Measurements from ENCODE around the gene CDC42SE1. TPM values are rescaled to one million over a fixed set of nuclear protein-coding genes. Genes with fewer than 3 reads are reported as not detected.
"Not testable (repeated sequence)": the region's sequence is repeated elsewhere in the genome, so short reads cannot be mapped to it uniquely, and the experiment has no call there.

Gene CDC42SE1
- total RNA-seq (92.0 TPM), polyA plus RNA-seq (95.9 TPM)
- long read RNA-seq, donor 1, partial matches to known transcripts, result 0 of 4 reads
- long read RNA-seq, donor 1, other reads (novel, unspliced or antisense), result 0 of 4 reads
- long read RNA-seq, donor 2, transcript CDC42SE1-201 (5 exons, 3,045 nt), result major isoform, 34 of 76 reads
- long read RNA-seq, donor 2, partial matches to known transcripts, result 32 of 76 reads
- long read RNA-seq, donor 2, other reads (novel, unspliced or antisense), result 6 of 76 reads
- long read RNA-seq, donor 3, transcript CDC42SE1-201 (5 exons, 3,045 nt), result major isoform, 21 of 46 reads
- long read RNA-seq, donor 3, partial matches to known transcripts, result 17 of 46 reads
- long read RNA-seq, donor 3, other reads (novel, unspliced or antisense), result 5 of 46 reads
- long read RNA-seq, donor 4, transcript CDC42SE1-201 (5 exons, 3,045 nt), result major isoform, 11 of 28 reads
- long read RNA-seq, donor 4, partial matches to known transcripts, result 15 of 28 reads
- long read RNA-seq, donor 4, other reads (novel, unspliced or antisense), result 0 of 28 reads
- long read RNA-seq, donor 5, transcript CDC42SE1-204 (4 exons, 2,379 nt), result minor isoform, 5 of 273 reads
- long read RNA-seq, donor 5, transcript CDC42SE1-201 (5 exons, 3,045 nt), result major isoform, 28 of 273 reads
- long read RNA-seq, donor 5, partial matches to known transcripts, result 173 of 273 reads
- long read RNA-seq, donor 5, other reads (novel, unspliced or antisense), result 64 of 273 reads
- long read RNA-seq, donor 6, transcript CDC42SE1-201 (5 exons, 3,045 nt), result major isoform, 18 of 140 reads
- long read RNA-seq, donor 6, partial matches to known transcripts, result 120 of 140 reads
- long read RNA-seq, donor 6, other reads (novel, unspliced or antisense), result 0 of 140 reads
- long read RNA-seq, donor 7, transcript CDC42SE1-201 (5 exons, 3,045 nt), result major isoform, 28 of 261 reads
- long read RNA-seq, donor 7, partial matches to known transcripts, result 224 of 261 reads
- long read RNA-seq, donor 7, other reads (novel, unspliced or antisense), result 6 of 261 reads
- long read RNA-seq, donor 8, transcript CDC42SE1-201 (5 exons, 3,045 nt), result major isoform, 15 of 16 reads
- long read RNA-seq, donor 8, partial matches to known transcripts, result 0 of 16 reads
- long read RNA-seq, donor 8, other reads (novel, unspliced or antisense), result 0 of 16 reads
- long read RNA-seq, donor 9, transcript CDC42SE1-201 (5 exons, 3,045 nt), result major isoform, 10 of 102 reads
- long read RNA-seq, donor 9, partial matches to known transcripts, result 90 of 102 reads
- long read RNA-seq, donor 9, other reads (novel, unspliced or antisense), result 0 of 102 reads
- long read RNA-seq, donor 10, transcript CDC42SE1-201 (5 exons, 3,045 nt), result major isoform, 17 of 78 reads
- long read RNA-seq, donor 10, partial matches to known transcripts, result 59 of 78 reads
- long read RNA-seq, donor 10, other reads (novel, unspliced or antisense), result 0 of 78 reads

DNA sequence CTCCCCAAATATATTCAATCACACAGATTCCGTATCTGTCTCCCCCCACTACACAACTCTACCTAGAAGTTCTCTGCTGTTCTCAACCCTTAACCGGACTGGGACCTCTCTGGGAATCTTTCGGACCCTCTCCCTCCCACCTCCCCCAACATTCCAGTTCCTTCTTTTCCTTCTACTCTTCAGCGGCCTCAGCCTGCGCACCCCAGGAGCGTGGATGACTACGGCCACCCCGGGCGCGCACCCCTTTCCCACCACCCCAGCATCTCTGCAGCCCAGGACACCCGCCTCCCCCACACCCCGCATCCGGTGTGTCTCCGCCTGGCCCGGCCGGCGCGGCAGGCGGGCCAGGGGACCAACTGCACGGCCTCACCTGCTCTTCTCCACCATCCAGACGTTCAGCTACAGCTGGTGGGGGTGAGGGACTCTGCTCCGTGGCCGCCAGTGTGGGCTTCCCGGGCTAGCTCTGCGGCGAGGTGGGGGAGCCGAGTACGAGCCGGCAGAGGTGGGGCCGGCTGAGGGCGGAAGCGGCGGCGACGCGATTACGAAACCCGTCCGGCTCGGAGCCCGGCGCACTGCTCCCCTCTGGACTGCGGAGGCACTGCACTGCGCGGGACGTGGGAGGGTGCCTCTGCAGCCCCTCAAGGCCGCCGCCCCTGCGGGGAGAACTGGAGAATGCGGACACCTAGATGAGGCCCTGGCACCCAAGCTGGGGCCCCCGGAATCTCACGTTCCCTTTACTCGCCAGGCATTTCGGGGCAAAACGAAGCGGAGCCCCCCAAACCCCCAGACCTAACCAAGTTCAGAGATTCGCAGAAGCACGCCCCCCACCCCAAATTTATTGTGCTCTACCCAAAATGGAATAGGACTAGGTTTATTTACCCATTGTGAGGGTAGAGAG is at the start of gene CDC42SE1:
Gene CDC42SE1 (minus strand): TSS at position 514 of the 898 bp plus-strand sequence. CDS start 3,892 bp downstream, outside the sequence.
- H3K27ac ChIP-seq (ENCODE audit: low read depth in 1 of 2, low read length in 1 of 2), result peak within 1 kb of the TSS; percentile 95 to 98
- no peaks in the 10 kb centered on the region for H3K27me3 ChIP-seq (ENCODE audit: control insufficient read depth in 2 of 2, insufficient read depth in 1 of 2, low read length in 1 of 2)
- no peaks in the 10 kb centered on the region for H3K9me3 ChIP-seq (ENCODE audit: control insufficient read depth in 2 of 2, insufficient read depth in 1 of 2, low read length in 1 of 2)
- peaks cover 18 to 49% of the 10 kb centered on the region in 2 donors for H3K4me1 ChIP-seq (ENCODE audit: control insufficient read depth in 2 of 2, insufficient read depth in 2 of 2, low read length in 2 of 2)
- peak within 1 kb of the TSS; percentile 80 to 88 for H3K4me3 ChIP-seq (ENCODE audit: low read length in 2 of 2)
- DNase-seq (ENCODE audit: low read depth in 6 of 9, low spot score in 9 of 9), result peak in 8 of 9 donors; percentile 56 to 92 (median 79)
- WGBS, result under 1% methylated on average over 58 of the region's 58 CpGs
- peaks cover 17 to 30% of the 10 kb centered on the region in 2 donors for H3K36me3 ChIP-seq (ENCODE audit: control insufficient read depth in 2 of 2, insufficient read depth in 2 of 2, low read length in 1 of 2)

GRCh38 chr1:151108331-151108730 is 48.9 kb upstream of the CDC42SE1 start:
- Histone ChIP-seq H3K4me1 (ENCODE audit: control insufficient read depth in 2 of 2, insufficient read depth in 2 of 2, low read length in 2 of 2) (no peaks in the 10 kb centered on the region), H3K4me3 (ENCODE audit: low read length in 2 of 2) (no peak overlapping the region), H3K36me3 (ENCODE audit: control insufficient read depth in 2 of 2, insufficient read depth in 2 of 2, low read length in 1 of 2) (peaks cover 26 to 37% of the 10 kb centered on the region in 2 donors), H3K27me3 (ENCODE audit: control insufficient read depth in 2 of 2, insufficient read depth in 1 of 2, low read length in 1 of 2) (no peaks in the 10 kb centered on the region), H3K9me3 (ENCODE audit: control insufficient read depth in 2 of 2, insufficient read depth in 1 of 2, low read length in 1 of 2) (no peaks in the 10 kb centered on the region), H3K27ac (ENCODE audit: low read depth in 1 of 2, low read length in 1 of 2) (no peak overlapping the region)
- 97% methylated on average over 5 of the region's 5 CpGs for WGBS
- DNase-seq (ENCODE audit: low read depth in 6 of 9, low spot score in 9 of 9), result no peak

DNA sequence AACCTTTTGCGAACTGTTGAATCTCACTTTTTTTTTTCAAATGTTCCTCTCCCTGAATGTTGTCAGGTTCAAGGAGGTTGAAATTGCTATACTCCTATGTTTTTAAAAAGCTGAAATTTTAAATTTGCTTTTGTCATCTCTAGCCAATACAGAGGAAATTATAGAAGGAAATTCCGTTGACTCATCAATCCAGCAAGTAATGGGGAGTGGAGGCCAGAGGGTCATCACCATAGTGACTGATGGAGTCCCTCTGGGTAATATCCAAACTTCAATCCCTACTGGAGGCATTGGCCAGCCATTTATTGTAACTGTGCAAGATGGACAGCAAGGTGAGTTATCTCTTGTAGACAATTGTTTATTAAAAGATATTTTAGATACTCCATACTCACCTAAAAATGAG is 47.5 kb upstream of the CDC42SE1 start:
- H3K4me3 ChIP-seq (ENCODE audit: low read length in 2 of 2), result no peak overlapping the region

GRCh38 chr1:151104630-151105029 is 45.2 kb upstream of the CDC42SE1 start:
- DNase-seq (ENCODE audit: low read depth in 6 of 9, low spot score in 9 of 9), result no peak
- no peaks in the 10 kb centered on the region for H3K9me3 ChIP-seq (ENCODE audit: control insufficient read depth in 2 of 2, insufficient read depth in 1 of 2, low read length in 1 of 2)
- peaks cover 18 to 33% of the 10 kb centered on the region in 2 donors for H3K36me3 ChIP-seq (ENCODE audit: control insufficient read depth in 2 of 2, insufficient read depth in 2 of 2, low read length in 1 of 2)
- no peak overlapping the region for H3K4me3 ChIP-seq (ENCODE audit: low read length in 2 of 2)
- no peaks in the 10 kb centered on the region for H3K4me1 ChIP-seq (ENCODE audit: control insufficient read depth in 2 of 2, insufficient read depth in 2 of 2, low read length in 2 of 2)
- H3K27me3 ChIP-seq (ENCODE audit: control insufficient read depth in 2 of 2, insufficient read depth in 1 of 2, low read length in 1 of 2), result no peaks in the 10 kb centered on the region
- no peak overlapping the region for H3K27ac ChIP-seq (ENCODE audit: low read depth in 1 of 2, low read length in 1 of 2)

More for the DNA sequence above, 47.5 kb upstream of the CDC42SE1 start:
- WGBS, result 95% methylated on average over 2 of the region's 2 CpGs
- Histone ChIP-seq H3K36me3 (ENCODE audit: control insufficient read depth in 2 of 2, insufficient read depth in 2 of 2, low read length in 1 of 2) (peaks cover 18 to 35% of the 10 kb centered on the region in 2 donors), H3K27ac (ENCODE audit: low read depth in 1 of 2, low read length in 1 of 2) (no peak overlapping the region), H3K9me3 (ENCODE audit: control insufficient read depth in 2 of 2, insufficient read depth in 1 of 2, low read length in 1 of 2) (no peaks in the 10 kb centered on the region), H3K27me3 (ENCODE audit: control insufficient read depth in 2 of 2, insufficient read depth in 1 of 2, low read length in 1 of 2) (no peaks in the 10 kb centered on the region), H3K4me1 (ENCODE audit: control insufficient read depth in 2 of 2, insufficient read depth in 2 of 2, low read length in 2 of 2) (no peaks in the 10 kb centered on the region)
- DNase-seq (ENCODE audit: low read depth in 6 of 9, low spot score in 9 of 9), result no peak

- Histone ChIP-seq H3K36me3 (ENCODE audit: control insufficient read depth in 2 of 2, insufficient read depth in 2 of 2, low read length in 1 of 2) (peaks cover 11 to 16% of the 10 kb centered on the region in 2 donors), H3K4me1 (ENCODE audit: control insufficient read depth in 2 of 2, insufficient read depth in 2 of 2, low read length in 2 of 2) (no peaks in the 10 kb centered on the region), H3K27me3 (ENCODE audit: control insufficient read depth in 2 of 2, insufficient read depth in 1 of 2, low read length in 1 of 2) (no peaks in the 10 kb centered on the region), H3K27ac (ENCODE audit: low read depth in 1 of 2, low read length in 1 of 2) (no peak overlapping the region), H3K4me3 (ENCODE audit: low read length in 2 of 2) (no peak overlapping the region), H3K9me3 (ENCODE audit: control insufficient read depth in 2 of 2, insufficient read depth in 1 of 2, low read length in 1 of 2) (no peaks in the 10 kb centered on the region)
- 96% methylated on average over 1 of the region's 1 CpG for WGBS
- DNase-seq (ENCODE audit: low read depth in 6 of 9, low spot score in 9 of 9), result no peak
Measured at GRCh38 chr1:151098126-151098525, 38.7 kb upstream of the CDC42SE1 start.

DNA sequence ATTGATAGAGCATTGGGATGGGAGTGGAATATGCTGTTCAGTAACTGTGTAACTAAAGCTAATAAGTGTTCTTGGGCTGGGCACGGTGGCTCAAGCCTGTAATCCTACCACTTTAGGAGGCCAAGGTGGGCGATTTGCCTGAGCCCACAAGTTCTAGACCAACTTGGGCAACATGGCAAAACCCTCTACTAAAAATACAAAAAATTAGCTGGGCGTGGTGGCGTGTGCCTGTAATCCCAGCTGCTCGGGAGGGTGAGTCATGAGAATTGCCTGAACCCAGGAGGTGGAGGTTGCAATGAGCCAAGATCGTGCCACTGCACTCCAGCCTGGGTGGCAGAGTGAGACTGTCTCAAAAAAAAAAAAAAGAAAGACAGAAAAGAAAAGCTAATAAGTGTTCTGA is 38.0 kb upstream of the CDC42SE1 start:
- not testable (repeated sequence) for H3K27me3 ChIP-seq (ENCODE audit: control insufficient read depth in 2 of 2, insufficient read depth in 1 of 2, low read length in 1 of 2); H3K27ac ChIP-seq (ENCODE audit: low read depth in 1 of 2, low read length in 1 of 2); H3K4me1 ChIP-seq (ENCODE audit: control insufficient read depth in 2 of 2, insufficient read depth in 2 of 2, low read length in 2 of 2); H3K4me3 ChIP-seq (ENCODE audit: low read length in 2 of 2); DNase-seq (ENCODE audit: low read depth in 6 of 9, low spot score in 9 of 9); H3K9me3 ChIP-seq (ENCODE audit: control insufficient read depth in 2 of 2, insufficient read depth in 1 of 2, low read length in 1 of 2)
- peaks cover 11 to 16% of the 10 kb centered on the region in 2 donors for H3K36me3 ChIP-seq (ENCODE audit: control insufficient read depth in 2 of 2, insufficient read depth in 2 of 2, low read length in 1 of 2)
- 97% methylated on average over 6 of the region's 6 CpGs for WGBS

- Histone ChIP-seq H3K36me3 (ENCODE audit: control insufficient read depth in 2 of 2, insufficient read depth in 2 of 2, low read length in 1 of 2) (peaks cover 6 to 9% of the 10 kb centered on the region in 2 donors), H3K9me3 (ENCODE audit: control insufficient read depth in 2 of 2, insufficient read depth in 1 of 2, low read length in 1 of 2) (no peaks in the 10 kb centered on the region), H3K4me3 (ENCODE audit: low read length in 2 of 2) (no peak overlapping the region), H3K4me1 (ENCODE audit: control insufficient read depth in 2 of 2, insufficient read depth in 2 of 2, low read length in 2 of 2) (no peaks in the 10 kb centered on the region), H3K27me3 (ENCODE audit: control insufficient read depth in 2 of 2, insufficient read depth in 1 of 2, low read length in 1 of 2) (no peaks in the 10 kb centered on the region), H3K27ac (ENCODE audit: low read depth in 1 of 2, low read length in 1 of 2) (no peak overlapping the region)
- DNase-seq (ENCODE audit: low read depth in 6 of 9, low spot score in 9 of 9), result no peak
- WGBS, result 96% methylated on average over 4 of the region's 4 CpGs
Measured at GRCh38 chr1:151085953-151086559, 26.6 kb upstream of the CDC42SE1 start.

Measured in thymus (tissue), 14 donors.